ENCODE results near the gene KLF9. TPM values are rescaled to one million over a fixed set of nuclear protein-coding genes. Genes with fewer than 3 reads are reported as not detected.
A peak's percentile ranks its signal among the peaks of the same experiment; 100 is the strongest.

Gene KLF9
- total RNA-seq, 4 donors from 2014 or later, result 286 to 387 (median 351) TPM

GRCh38 chr9:70363760-70364159, 50.7 kb downstream of the KLF9 start:
- WGBS, 2 donors, result 92 to 95% methylated on average over 7 of the region's 7 CpGs
- Histone ChIP-seq H3K27me3 (no peaks in the 10 kb centered on the region), H3K4me3 (no peak overlapping the region), H3K4me1 (no peaks in the 10 kb centered on the region), H3K27ac (no peak overlapping the region), H3K9me3 (no peaks in the 10 kb centered on the region), H3K36me3 (peaks cover 0 to 6% (median 0%) of the 10 kb centered on the region in 3 donors)
- TF ChIP-seq POLR2A (IDR thresholded peaks at IDR 0.05) (no peak), EP300 (IDR thresholded peaks at IDR 0.05) (no peak)
- TF ChIP-seq, protein P1, sequence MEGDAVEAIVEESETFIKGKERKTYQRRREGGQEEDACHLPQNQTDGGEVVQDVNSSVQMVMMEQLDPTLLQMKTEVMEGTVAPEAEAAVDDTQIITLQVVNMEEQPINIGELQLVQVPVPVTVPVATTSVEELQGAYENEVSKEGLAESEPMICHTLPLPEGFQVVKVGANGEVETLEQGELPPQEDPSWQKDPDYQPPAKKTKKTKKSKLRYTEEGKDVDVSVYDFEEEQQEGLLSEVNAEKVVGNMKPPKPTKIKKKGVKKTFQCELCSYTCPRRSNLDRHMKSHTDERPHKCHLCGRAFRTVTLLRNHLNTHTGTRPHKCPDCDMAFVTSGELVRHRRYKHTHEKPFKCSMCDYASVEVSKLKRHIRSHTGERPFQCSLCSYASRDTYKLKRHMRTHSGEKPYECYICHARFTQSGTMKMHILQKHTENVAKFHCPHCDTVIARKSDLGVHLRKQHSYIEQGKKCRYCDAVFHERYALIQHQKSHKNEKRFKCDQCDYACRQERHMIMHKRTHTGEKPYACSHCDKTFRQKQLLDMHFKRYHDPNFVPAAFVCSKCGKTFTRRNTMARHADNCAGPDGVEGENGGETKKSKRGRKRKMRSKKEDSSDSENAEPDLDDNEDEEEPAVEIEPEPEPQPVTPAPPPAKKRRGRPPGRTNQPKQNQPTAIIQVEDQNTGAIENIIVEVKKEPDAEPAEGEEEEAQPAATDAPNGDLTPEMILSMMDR (IDR thresholded peaks at IDR 0.05), result no peak
- DNase-seq (ENCODE audit: low spot score in 2 of 2), result no peak

- no peak for TF ChIP-seq EP300 (IDR thresholded peaks at IDR 0.05)
- H3K36me3 ChIP-seq, result peaks cover 0 to 6% (median 0%) of the 10 kb centered on the region in 3 donors
- H3K27me3 ChIP-seq, result no peaks in the 10 kb centered on the region
- no peaks in the 10 kb centered on the region for H3K9me3 ChIP-seq
- no peak for DNase-seq (ENCODE audit: low spot score in 2 of 2)
- H3K27ac ChIP-seq, result no peak overlapping the region
- 87 to 88% methylated on average over 7 of the region's 7 CpGs for WGBS, 2 donors
- no peak overlapping the region for H3K4me3 ChIP-seq
- no peaks in the 10 kb centered on the region for H3K4me1 ChIP-seq
These were observed 51.5 kb downstream of the KLF9 start for GRCh38 chr9:70362952-70363351.

- TF ChIP-seq, protein P1 (IDR thresholded peaks at IDR 0.05), result no peak
- TF ChIP-seq EP300 (IDR thresholded peaks at IDR 0.05), result no peak
- TF ChIP-seq POLR2A (IDR thresholded peaks at IDR 0.05), result no peak
- Histone ChIP-seq H3K27ac (peak overlapping the region in 1 of 4 donors; percentile 54), H3K4me3 (no peak overlapping the region), H3K9me3 (no peaks in the 10 kb centered on the region), H3K4me1 (peaks cover 0 to 15% (median 0%) of the 10 kb centered on the region in 4 donors), H3K36me3 (peaks cover 0 to 10% (median 0%) of the 10 kb centered on the region in 3 donors), H3K27me3 (no peaks in the 10 kb centered on the region)
- DNase-seq (ENCODE audit: low spot score in 2 of 2), result no peak
- WGBS, 2 donors, result 73 to 82% methylated on average over 3 of the region's 3 CpGs
These were observed 58.7 kb downstream of the KLF9 start for GRCh38 chr9:70355801-70356200.

DNA sequence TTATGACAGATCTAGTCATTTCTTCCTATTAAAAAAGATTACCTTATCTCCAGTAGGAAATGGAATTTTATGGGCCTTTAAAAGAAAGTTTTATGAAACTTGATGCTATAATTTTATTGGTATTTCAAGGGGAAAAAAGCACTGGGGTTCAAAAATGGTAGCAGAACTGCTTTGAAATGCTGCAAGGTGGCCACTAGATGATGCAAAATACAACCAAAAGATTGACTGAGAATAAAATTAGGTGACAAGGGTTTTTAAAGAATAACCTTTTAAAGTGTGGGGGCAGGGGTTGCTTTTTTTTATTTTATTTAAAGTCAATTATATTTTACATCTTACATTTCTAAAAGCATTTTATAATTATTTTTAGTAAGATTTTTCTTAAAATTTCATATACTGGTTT, 61.7 kb downstream of the KLF9 start:
- peak overlapping the region in 1 of 4 donors; percentile 85 for H3K27ac ChIP-seq

DNA sequence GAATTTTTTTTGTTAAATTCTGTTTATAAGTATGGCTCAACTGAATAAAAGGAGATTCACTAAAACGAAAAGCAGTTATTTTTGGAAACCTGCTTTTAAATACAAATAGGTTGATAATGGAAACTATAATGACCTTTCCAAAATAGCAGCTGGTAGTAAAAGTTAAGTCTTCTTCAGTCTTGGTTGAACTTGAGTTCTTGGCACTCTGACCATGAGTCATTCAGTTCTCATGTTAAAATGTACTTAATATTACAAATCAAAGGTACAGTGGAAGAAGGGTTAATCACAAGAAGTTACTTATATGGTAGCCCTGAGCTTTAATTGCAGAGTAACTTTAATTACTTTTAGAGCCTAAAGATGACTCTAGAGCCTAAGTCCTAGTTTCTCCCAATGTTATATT, 62.1 kb downstream of the KLF9 start:
- H3K4me1 ChIP-seq, result peaks cover 0 to 19% (median 0%) of the 10 kb centered on the region in 4 donors
- no peaks in the 10 kb centered on the region for H3K9me3 ChIP-seq
- TF ChIP-seq EP300 (IDR thresholded peaks at IDR 0.05), result no peak
- no peak for TF ChIP-seq POLR2A (IDR thresholded peaks at IDR 0.05)
- TF ChIP-seq, protein P1 (IDR thresholded peaks at IDR 0.05), result no peak
- peak overlapping the region in 2 of 4 donors; percentile 41 to 85 for H3K27ac ChIP-seq
- H3K27me3 ChIP-seq, result no peaks in the 10 kb centered on the region
- 23 to 31% methylated on average over 1 of the region's 1 CpG for WGBS, 2 donors
- peaks cover 0 to 36% (median 0%) of the 10 kb centered on the region in 3 donors for H3K36me3 ChIP-seq
- H3K4me3 ChIP-seq, result no peak overlapping the region
- DNase-seq (ENCODE audit: low spot score in 2 of 2), result no peak

More for the DNA sequence above, 61.7 kb downstream of the KLF9 start:
- Histone ChIP-seq H3K27me3 (no peaks in the 10 kb centered on the region), H3K36me3 (peaks cover 0 to 36% (median 0%) of the 10 kb centered on the region in 3 donors), H3K9me3 (no peaks in the 10 kb centered on the region), H3K4me3 (no peak overlapping the region), H3K4me1 (peaks cover 0 to 15% (median 0%) of the 10 kb centered on the region in 4 donors)
- TF ChIP-seq POLR2A (IDR thresholded peaks at IDR 0.05) (no peak), EP300 (IDR thresholded peaks at IDR 0.05) (peak in 1 of 2 donors; percentile 29)
- TF ChIP-seq, protein P1 (IDR thresholded peaks at IDR 0.05), result peak; percentile 53 to 71 (median 55)
- no peak for DNase-seq (ENCODE audit: low spot score in 2 of 2)
